Inflammatory macrophage treated with lipopolysaccharide for 1 hour (primary cell): Measurements from ENCODE around the gene CXorf65.

Experiments used
- DNase-seq, 2 donors: peaks; one replicate each; pipeline ENCODE4 v3.0.0-alpha.2; 2020 to 2022

Gene CXorf65

GRCh38 chrX:71057848-71058530 is 48.6 kb downstream of the CXorf65 start:
- DNase-seq = peak; percentile 38 to 62

GRCh38 chrX:71056867-71057266 is 49.7 kb downstream of the CXorf65 start:
- DNase-seq = peak; percentile 23 to 57
